SK-N-SH (cell line): ENCODE results near the gene EYA2.

Experiments
- CTCF ChIP-seq: fragments of 200-600 bp; sonication (generic); IDR thresholded peaks from 2 replicates; pipeline ENCODE4 v1.6.1; 2017; ENCODE audit warnings: antibody characterized with exemption, mild to moderate bottlenecking, moderate library complexity
- FOXM1 ChIP-seq: IDR thresholded peaks from 2 replicates; pipeline ENCODE4 v1.4.0; 2012; ENCODE audit warnings: low read depth, mild to moderate bottlenecking
- JUND ChIP-seq: IDR thresholded peaks from 2 replicates; pipeline ENCODE4 v1.4.0; 2012
- YY1 ChIP-seq: IDR thresholded peaks from 2 replicates; pipeline ENCODE4 v1.4.0; 2012; ENCODE audit warnings: low read depth, mild to moderate bottlenecking
- TF ChIP-seq, protein P1 (sequence below): IDR thresholded peaks from 2 replicates; pipeline ENCODE4 v1.4.0; 2012; ENCODE audit warnings: low read depth

GRCh38 chr20:46930640-46931339, 36.1 kb downstream of the EYA2 start:
- TF ChIP-seq CTCF (no peak), FOXM1 (no peak), YY1 (no peak), JUND (no peak)
- TF ChIP-seq, protein P1, sequence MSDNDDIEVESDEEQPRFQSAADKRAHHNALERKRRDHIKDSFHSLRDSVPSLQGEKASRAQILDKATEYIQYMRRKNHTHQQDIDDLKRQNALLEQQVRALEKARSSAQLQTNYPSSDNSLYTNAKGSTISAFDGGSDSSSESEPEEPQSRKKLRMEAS: no peak
